HG03439 (cell line): ENCODE data around the gene KRTAP12-3.
"Not testable (repeated sequence)": the region's sequence is repeated elsewhere in the genome, so short reads cannot be mapped to it uniquely, and the experiment has no call there.

Experiments
- ATAC-seq: cut with Tn5 transposase; IDR thresholded peaks from one replicate; pipeline ENCODE4 v1.9.1; 2021; ENCODE audit warnings: mild to moderate bottlenecking, moderate library complexity; ENCODE audit not compliant: unreplicated experiment

The KRTAP12-3 gene

GRCh38 chr21:44657635-44658540 lies at the start of gene KRTAP12-3:
KRTAP12-3 (plus strand) TSS chr21:44657932; CDS start chr21:44657980, 48 bp downstream.
- ATAC-seq, result no peak

GRCh38 chr21:44609193-44609592 lies 48.5 kb upstream of the KRTAP12-3 start:
- no peak for ATAC-seq

GRCh38 chr21:44610157-44610843 lies 47.4 kb upstream of the KRTAP12-3 start:
- not testable (repeated sequence) for ATAC-seq

GRCh38 chr21:44611551-44611950 lies 46.2 kb upstream of the KRTAP12-3 start:
- no peak for ATAC-seq

- ATAC-seq, result no peak
Measured at GRCh38 chr21:44612029-44612486, 45.7 kb upstream of the KRTAP12-3 start, which contains the start of gene KRTAP10-8. KRTAP10-8 (plus strand) TSS chr21:44612079; CDS start chr21:44612101, 22 bp downstream.

- ATAC-seq, result no peak
Measured at GRCh38 chr21:44612669-44613229, 45.0 kb upstream of the KRTAP12-3 start.

- ATAC-seq, result no peak
Measured at GRCh38 chr21:44613386-44614155, 44.2 kb upstream of the KRTAP12-3 start.

GRCh38 chr21:44614161-44614631 lies 43.5 kb upstream of the KRTAP12-3 start:
- no peak for ATAC-seq

- no peak for ATAC-seq
Measured at GRCh38 chr21:44614961-44615391, 42.8 kb upstream of the KRTAP12-3 start.

GRCh38 chr21:44615466-44615865 lies 42.3 kb upstream of the KRTAP12-3 start:
- no peak for ATAC-seq

GRCh38 chr21:44615911-44616590 lies 41.7 kb upstream of the KRTAP12-3 start:
- ATAC-seq, result no peak

GRCh38 chr21:44616591-44616926 lies 41.2 kb upstream of the KRTAP12-3 start:
- no peak for ATAC-seq

GRCh38 chr21:44617071-44617501 lies 40.6 kb upstream of the KRTAP12-3 start:
- ATAC-seq, result no peak

- ATAC-seq, result no peak
Measured at GRCh38 chr21:44618504-44618903, 39.2 kb upstream of the KRTAP12-3 start.

GRCh38 chr21:44618909-44619308 lies 38.8 kb upstream of the KRTAP12-3 start:
- no peak for ATAC-seq

- no peak for ATAC-seq
Measured at GRCh38 chr21:44619886-44620285, 37.8 kb upstream of the KRTAP12-3 start.

- no peak for ATAC-seq
Measured at GRCh38 chr21:44623575-44623974, 34.2 kb upstream of the KRTAP12-3 start.

- ATAC-seq, result no peak
Measured at GRCh38 chr21:44625756-44626155, 32.0 kb upstream of the KRTAP12-3 start.

GRCh38 chr21:44626262-44626661 lies 31.5 kb upstream of the KRTAP12-3 start:
- ATAC-seq, result no peak

GRCh38 chr21:44626673-44627143 lies 31.0 kb upstream of the KRTAP12-3 start, which contains the start of gene KRTAP10-9:
KRTAP10-9 (plus strand) TSS chr21:44627093; CDS start chr21:44627172, 79 bp downstream.
- ATAC-seq, result no peak
